ENCODE measurements around the gene MAGI2.

MAGI2 gene

GRCh38 chr7:78862411-78862900, 591.0 kb downstream of the MAGI2 start:
- no peak for TF ChIP-seq CTCF (IDR thresholded peaks at IDR 0.05; ENCODE audit: insufficient read depth, low read length, missing control alignments)
- CTCF ChIA-PET, result interaction anchor here (1.3 kb wide), 1 partner anchor 17 kb away, joined by 4 read pairs; no protein-coding TSS in a partner anchor
- POLR2A ChIA-PET, result no interaction called here
- no peak overlapping the region for H3K4me3 ChIP-seq (ENCODE audit: low read depth, low read length)
- DNase-seq (ENCODE audit: low read depth, low spot score), result no peak

GRCh38 chr7:78852951-78853350, 600.5 kb downstream of the MAGI2 start:
- CTCF ChIA-PET, result no interaction called here
- POLR2A ChIA-PET, result no interaction called here
- H3K4me3 ChIP-seq (ENCODE audit: low read depth, low read length), result no peak overlapping the region
- DNase-seq (ENCODE audit: low read depth, low spot score), result no peak
- no peak for TF ChIP-seq CTCF (IDR thresholded peaks at IDR 0.05; ENCODE audit: insufficient read depth, low read length, missing control alignments)

- CTCF ChIA-PET, result no interaction called here
- no peak overlapping the region for H3K4me3 ChIP-seq (ENCODE audit: low read depth, low read length)
- no peak for DNase-seq (ENCODE audit: low read depth, low spot score)
- no peak for TF ChIP-seq CTCF (IDR thresholded peaks at IDR 0.05; ENCODE audit: insufficient read depth, low read length, missing control alignments)
- POLR2A ChIA-PET, result no interaction called here
Observed at GRCh38 chr7:78850093-78850740, 603.2 kb downstream of the MAGI2 start.

GRCh38 chr7:78845155-78845554, 608.3 kb downstream of the MAGI2 start:
- no peak for TF ChIP-seq CTCF (IDR thresholded peaks at IDR 0.05; ENCODE audit: insufficient read depth, low read length, missing control alignments)
- ChIA-PET CTCF (interaction anchor here (1.8 kb wide), 1 partner anchor 18 kb away, joined by 4 read pairs; no protein-coding TSS in a partner anchor), POLR2A (no interaction called here)
- no peak for DNase-seq (ENCODE audit: low read depth, low spot score)
- H3K4me3 ChIP-seq (ENCODE audit: low read depth, low read length), result no peak overlapping the region

- no peak for TF ChIP-seq CTCF (IDR thresholded peaks at IDR 0.05; ENCODE audit: insufficient read depth, low read length, missing control alignments)
- POLR2A ChIA-PET, result no interaction called here
- CTCF ChIA-PET, result no interaction called here
- H3K4me3 ChIP-seq (ENCODE audit: low read depth, low read length), result no peak overlapping the region
- DNase-seq (ENCODE audit: low read depth, low spot score), result no peak
Observed at GRCh38 chr7:78842068-78842467, 611.4 kb downstream of the MAGI2 start.

GRCh38 chr7:78835897-78836296, 617.6 kb downstream of the MAGI2 start:
- no peak for TF ChIP-seq CTCF (IDR thresholded peaks at IDR 0.05; ENCODE audit: insufficient read depth, low read length, missing control alignments)
- CTCF ChIA-PET, result no interaction called here
- POLR2A ChIA-PET, result no interaction called here
- H3K4me3 ChIP-seq (ENCODE audit: low read depth, low read length), result no peak overlapping the region
- no peak for DNase-seq (ENCODE audit: low read depth, low spot score)
